Adipocyte (in vitro differentiated cells): ENCODE measurements around the gene GMCL1.
A peak's percentile ranks its signal among the peaks of the same experiment; 100 is the strongest.

Experiments
- DNase-seq: peaks from one replicate; pipeline ENCODE4 v3.0.0-alpha.2; 2015; ENCODE audit warnings: low read depth
- H3K27me3 ChIP-seq: replicated peaks from 2 replicates; pipeline ENCODE4 v1.7.0; 2013; ENCODE audit warnings: mild to moderate bottlenecking, low read length, moderate library complexity; ENCODE audit not compliant: control insufficient read depth, insufficient read depth
- H3K36me3 ChIP-seq: 2 replicates; pipeline ENCODE4 v1.7.0; 2013; ENCODE audit warnings: low read length, mild to moderate bottlenecking, moderate library complexity; ENCODE audit not compliant: control insufficient read depth, insufficient read depth, severe bottlenecking
- H3K4me1 ChIP-seq: 2 replicates; pipeline ENCODE4 v1.7.0; 2013; ENCODE audit warnings: mild to moderate bottlenecking, low read length, moderate library complexity; ENCODE audit not compliant: control insufficient read depth, insufficient read depth
- H3K4me3 ChIP-seq: 2 replicates; pipeline ENCODE4 v1.7.0; 2013; ENCODE audit warnings: mild to moderate bottlenecking, low read length, moderate library complexity
- H3K9ac ChIP-seq: 2 replicates; pipeline ENCODE4 v1.7.0; 2013; ENCODE audit warnings: mild to moderate bottlenecking, low read length, moderate library complexity
- H3K9me3 ChIP-seq: 2 replicates; pipeline ENCODE4 v1.7.0; 2013; ENCODE audit warnings: mild to moderate bottlenecking, low read length, moderate library complexity; ENCODE audit not compliant: control insufficient read depth

GMCL1 gene

GRCh38 chr2:69833752-69834151 lies 4.3 kb downstream of the GMCL1 start:
- H3K9ac ChIP-seq = no peak overlapping the region
- no peaks in the 10 kb centered on the region for H3K9me3 ChIP-seq
- peaks cover 16% of the 10 kb centered on the region for H3K4me1 ChIP-seq
- no peak for DNase-seq
- no peaks in the 10 kb centered on the region for H3K36me3 ChIP-seq
- no peak overlapping the region for H3K4me3 ChIP-seq
- no peaks in the 10 kb centered on the region for H3K27me3 ChIP-seq

- Histone ChIP-seq H3K4me3 (no peak overlapping the region), H3K4me1 (peaks cover 10% of the 10 kb centered on the region), H3K36me3 (peaks cover 8% of the 10 kb centered on the region), H3K9ac (no peak overlapping the region), H3K27me3 (no peaks in the 10 kb centered on the region), H3K9me3 (no peaks in the 10 kb centered on the region)
- no peak for DNase-seq
These were observed 6.2 kb downstream of the GMCL1 start for GRCh38 chr2:69835666-69836065.

- no peak for DNase-seq
- no peak overlapping the region for H3K4me3 ChIP-seq
- no peak overlapping the region for H3K9ac ChIP-seq
- peaks cover 3% of the 10 kb centered on the region for H3K4me1 ChIP-seq
- H3K27me3 ChIP-seq = no peaks in the 10 kb centered on the region
- H3K9me3 ChIP-seq = no peaks in the 10 kb centered on the region
- H3K36me3 ChIP-seq = peaks cover 10% of the 10 kb centered on the region
These were observed 6.9 kb downstream of the GMCL1 start for GRCh38 chr2:69836316-69836715.

GRCh38 chr2:69837533-69837932 lies 8.1 kb downstream of the GMCL1 start:
- peaks cover 10% of the 10 kb centered on the region for H3K36me3 ChIP-seq
- no peaks in the 10 kb centered on the region for H3K4me1 ChIP-seq
- DNase-seq = no peak
- H3K9ac ChIP-seq = no peak overlapping the region
- no peak overlapping the region for H3K4me3 ChIP-seq
- H3K9me3 ChIP-seq = no peaks in the 10 kb centered on the region
- no peaks in the 10 kb centered on the region for H3K27me3 ChIP-seq

- DNase-seq = no peak
- Histone ChIP-seq H3K9me3 (no peaks in the 10 kb centered on the region), H3K36me3 (peaks cover 34% of the 10 kb centered on the region), H3K27me3 (no peaks in the 10 kb centered on the region), H3K4me1 (peaks cover 3% of the 10 kb centered on the region), H3K9ac (no peak overlapping the region), H3K4me3 (no peak overlapping the region)
These were observed 14.5 kb downstream of the GMCL1 start for GRCh38 chr2:69843993-69844392.

- DNase-seq = no peak
- Histone ChIP-seq H3K9me3 (no peaks in the 10 kb centered on the region), H3K4me1 (peaks cover 3% of the 10 kb centered on the region), H3K4me3 (no peak overlapping the region), H3K9ac (no peak overlapping the region), H3K36me3 (peaks cover 32% of the 10 kb centered on the region), H3K27me3 (no peaks in the 10 kb centered on the region)
These were observed 15.1 kb downstream of the GMCL1 start for GRCh38 chr2:69844560-69844959.

- H3K4me1 ChIP-seq = peaks cover 3% of the 10 kb centered on the region
- H3K4me3 ChIP-seq = no peak overlapping the region
- H3K9ac ChIP-seq = no peak overlapping the region
- DNase-seq = no peak
- no peaks in the 10 kb centered on the region for H3K9me3 ChIP-seq
- peaks cover 31% of the 10 kb centered on the region for H3K36me3 ChIP-seq
- no peaks in the 10 kb centered on the region for H3K27me3 ChIP-seq
These were observed 17.0 kb downstream of the GMCL1 start for GRCh38 chr2:69846182-69847067.

GRCh38 chr2:69847068-69847828 lies 17.8 kb downstream of the GMCL1 start:
- H3K9ac ChIP-seq = no peak overlapping the region
- peaks cover 31% of the 10 kb centered on the region for H3K36me3 ChIP-seq

GRCh38 chr2:69848186-69848790 lies 18.8 kb downstream of the GMCL1 start:
- H3K36me3 ChIP-seq = peaks cover 31% of the 10 kb centered on the region

More at GRCh38 chr2:69847068-69847828, 17.8 kb downstream of the GMCL1 start:
- DNase-seq = no peak
- Histone ChIP-seq H3K27me3 (no peaks in the 10 kb centered on the region), H3K4me3 (no peak overlapping the region), H3K4me1 (peaks cover 3% of the 10 kb centered on the region), H3K9me3 (no peaks in the 10 kb centered on the region)

GRCh38 chr2:69858261-69858660 lies 28.8 kb downstream of the GMCL1 start:
- Histone ChIP-seq H3K36me3 (peaks cover 12% of the 10 kb centered on the region), H3K9me3 (no peaks in the 10 kb centered on the region)
- DNase-seq = no peak

More at GRCh38 chr2:69848186-69848790, 18.8 kb downstream of the GMCL1 start:
- peak overlapping the region; percentile 28 for H3K9ac ChIP-seq
- DNase-seq = no peak
- peaks cover 3% of the 10 kb centered on the region for H3K4me1 ChIP-seq
- H3K4me3 ChIP-seq = no peak overlapping the region
- H3K9me3 ChIP-seq = no peaks in the 10 kb centered on the region
- H3K27me3 ChIP-seq = no peaks in the 10 kb centered on the region

GRCh38 chr2:69863298-69863697 lies 33.8 kb downstream of the GMCL1 start:
- Histone ChIP-seq H3K27me3 (no peaks in the 10 kb centered on the region), H3K4me1 (no peaks in the 10 kb centered on the region), H3K9me3 (no peaks in the 10 kb centered on the region), H3K4me3 (no peak overlapping the region), H3K9ac (no peak overlapping the region), H3K36me3 (peaks cover 44% of the 10 kb centered on the region)
- DNase-seq = no peak

More at GRCh38 chr2:69858261-69858660, 28.8 kb downstream of the GMCL1 start:
- Histone ChIP-seq H3K4me1 (no peaks in the 10 kb centered on the region), H3K9ac (no peak overlapping the region), H3K27me3 (no peaks in the 10 kb centered on the region), H3K4me3 (no peak overlapping the region)
